K562 (cell line): ENCODE data around the gene KSR2.

Experiments used
- BRD4 ChIP-seq: fragments of 200-600 bp; sonication (generic); IDR thresholded peaks from 2 replicates; pipeline ENCODE4 v1.6.1; 2017; ENCODE audit warnings: inconsistent platforms
- PRPF4 ChIP-seq: fragments of 200-400 bp; formaldehyde crosslinking; IDR thresholded peaks from one replicate; pipeline ENCODE4 v1.6.1; 2017; ENCODE audit warnings: low read length, low read depth, mild to moderate bottlenecking; ENCODE audit not compliant: insufficient read depth, poor library complexity, severe bottlenecking
- TCF7L2 ChIP-seq: fragments of 150-350 bp; IDR thresholded peaks from 2 replicates; pipeline ENCODE4 v1.6.1; 2016; ENCODE audit warnings: low read depth, mild to moderate bottlenecking, low read length, moderate library complexity
- TFE3 ChIP-seq: fragments of 450-650 bp; formaldehyde crosslinking; IDR thresholded peaks from 2 replicates; pipeline ENCODE4 v1.4.0; 2020; ENCODE audit warnings: mild to moderate bottlenecking, mixed read lengths
- TF ChIP-seq, protein P1 (sequence below): fragments of 250-450 bp; sonication (Bioruptor Pico); IDR thresholded peaks from 2 replicates; pipeline ENCODE4 v1.8.0; 2022; ENCODE audit warnings: moderate library complexity, mild to moderate bottlenecking, inconsistent platforms
- TF ChIP-seq, protein P2 (sequence below): fragments of 450-650 bp; IDR thresholded peaks from 2 replicates; pipeline ENCODE4 v1.6.1; 2016; ENCODE audit warnings: missing biosample characterization, missing genetic modification characterization

DNA sequence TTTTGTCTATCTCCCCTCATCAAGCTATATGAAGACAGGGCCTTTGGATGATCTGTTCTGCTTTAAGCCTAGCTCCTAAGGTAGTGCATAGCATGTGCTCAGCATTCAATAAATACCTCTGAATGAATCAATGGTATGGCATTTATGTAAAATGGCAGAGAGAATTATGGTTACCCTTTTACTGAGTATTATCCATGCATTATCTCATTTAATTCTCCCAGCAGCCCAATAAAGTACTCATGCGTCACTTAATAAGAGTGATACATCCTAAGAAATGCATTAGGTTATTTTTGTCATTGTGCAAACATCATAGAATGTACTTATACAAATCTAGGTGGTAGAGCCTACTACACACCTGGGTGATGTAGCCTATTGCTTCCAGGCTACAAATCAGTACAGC is 269.7 kb downstream of the KSR2 start:
- TF ChIP-seq, protein P1, sequence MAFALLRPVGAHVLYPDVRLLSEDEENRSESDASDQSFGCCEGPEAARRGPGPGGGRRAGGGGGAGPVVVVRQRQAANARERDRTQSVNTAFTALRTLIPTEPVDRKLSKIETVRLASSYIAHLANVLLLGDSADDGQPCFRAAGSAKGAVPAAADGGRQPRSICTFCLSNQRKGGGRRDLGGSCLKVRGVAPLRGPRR (CRISPR knock-in tag), result no peak
- TF ChIP-seq, protein P2, sequence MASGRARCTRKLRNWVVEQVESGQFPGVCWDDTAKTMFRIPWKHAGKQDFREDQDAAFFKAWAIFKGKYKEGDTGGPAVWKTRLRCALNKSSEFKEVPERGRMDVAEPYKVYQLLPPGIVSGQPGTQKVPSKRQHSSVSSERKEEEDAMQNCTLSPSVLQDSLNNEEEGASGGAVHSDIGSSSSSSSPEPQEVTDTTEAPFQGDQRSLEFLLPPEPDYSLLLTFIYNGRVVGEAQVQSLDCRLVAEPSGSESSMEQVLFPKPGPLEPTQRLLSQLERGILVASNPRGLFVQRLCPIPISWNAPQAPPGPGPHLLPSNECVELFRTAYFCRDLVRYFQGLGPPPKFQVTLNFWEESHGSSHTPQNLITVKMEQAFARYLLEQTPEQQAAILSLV (tag), result no peak
- TF ChIP-seq TCF7L2, result no peak
- no peak for TF ChIP-seq BRD4
- TF ChIP-seq PRPF4, result no peak
- no peak for TF ChIP-seq TFE3 (CRISPR knock-in tag)
